ENCODE measurements around the gene AMHR2.

Gene AMHR2

DNA sequence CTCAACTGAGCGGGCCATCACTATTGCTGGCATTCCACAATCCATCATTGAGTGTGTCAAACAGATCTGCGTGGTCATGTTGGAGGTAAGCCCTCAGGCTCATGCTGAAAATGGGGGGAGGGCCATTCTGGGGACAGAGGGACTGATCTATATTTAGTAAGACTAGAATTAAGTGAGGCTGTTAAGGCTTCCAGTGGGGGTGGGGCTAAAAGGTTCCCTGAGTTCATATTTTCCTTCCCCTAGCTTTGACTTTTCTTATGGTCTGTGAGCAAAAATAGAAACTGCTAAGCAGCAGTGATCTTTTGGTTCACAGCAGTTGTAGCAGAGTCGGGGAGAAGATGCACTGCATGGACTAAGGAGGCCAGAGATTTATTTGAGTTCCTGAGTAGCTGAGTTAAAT lies 37.4 kb downstream of the AMHR2 start:
- no peak for DNase-seq (ENCODE audit: low read depth)
- TF ChIP-seq, protein P1, sequence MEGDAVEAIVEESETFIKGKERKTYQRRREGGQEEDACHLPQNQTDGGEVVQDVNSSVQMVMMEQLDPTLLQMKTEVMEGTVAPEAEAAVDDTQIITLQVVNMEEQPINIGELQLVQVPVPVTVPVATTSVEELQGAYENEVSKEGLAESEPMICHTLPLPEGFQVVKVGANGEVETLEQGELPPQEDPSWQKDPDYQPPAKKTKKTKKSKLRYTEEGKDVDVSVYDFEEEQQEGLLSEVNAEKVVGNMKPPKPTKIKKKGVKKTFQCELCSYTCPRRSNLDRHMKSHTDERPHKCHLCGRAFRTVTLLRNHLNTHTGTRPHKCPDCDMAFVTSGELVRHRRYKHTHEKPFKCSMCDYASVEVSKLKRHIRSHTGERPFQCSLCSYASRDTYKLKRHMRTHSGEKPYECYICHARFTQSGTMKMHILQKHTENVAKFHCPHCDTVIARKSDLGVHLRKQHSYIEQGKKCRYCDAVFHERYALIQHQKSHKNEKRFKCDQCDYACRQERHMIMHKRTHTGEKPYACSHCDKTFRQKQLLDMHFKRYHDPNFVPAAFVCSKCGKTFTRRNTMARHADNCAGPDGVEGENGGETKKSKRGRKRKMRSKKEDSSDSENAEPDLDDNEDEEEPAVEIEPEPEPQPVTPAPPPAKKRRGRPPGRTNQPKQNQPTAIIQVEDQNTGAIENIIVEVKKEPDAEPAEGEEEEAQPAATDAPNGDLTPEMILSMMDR (IDR thresholded peaks at IDR 0.05; ENCODE audit: low read length, missing control alignments): no peak
- no peak overlapping the region for H3K4me3 ChIP-seq (replicated peaks; ENCODE audit: low read depth, low read length)

DNA sequence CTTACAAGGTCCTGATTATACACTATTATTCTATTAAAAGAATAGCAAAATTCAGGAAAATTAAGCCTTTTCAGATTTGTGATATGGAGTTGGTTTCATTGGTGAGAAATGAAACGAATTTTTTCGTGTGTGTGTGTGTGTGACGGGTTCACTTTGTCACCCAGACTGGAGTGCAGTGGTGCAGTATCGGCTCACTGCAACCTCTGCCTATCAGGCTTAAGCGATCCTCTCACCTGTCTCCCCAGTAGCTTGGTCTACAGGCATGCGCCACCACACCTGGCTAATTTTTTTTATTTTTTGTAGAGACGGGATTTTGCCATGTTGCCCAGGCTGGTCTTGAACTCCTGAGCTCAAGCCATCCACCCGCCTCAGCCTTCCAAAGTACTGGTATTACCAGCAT lies 37.9 kb downstream of the AMHR2 start:
- no peak for DNase-seq (ENCODE audit: low read depth)
- no peak overlapping the region for H3K4me3 ChIP-seq (replicated peaks; ENCODE audit: low read depth, low read length)
- TF ChIP-seq, protein P1 (IDR thresholded peaks at IDR 0.05; ENCODE audit: low read length, missing control alignments): no peak

DNA sequence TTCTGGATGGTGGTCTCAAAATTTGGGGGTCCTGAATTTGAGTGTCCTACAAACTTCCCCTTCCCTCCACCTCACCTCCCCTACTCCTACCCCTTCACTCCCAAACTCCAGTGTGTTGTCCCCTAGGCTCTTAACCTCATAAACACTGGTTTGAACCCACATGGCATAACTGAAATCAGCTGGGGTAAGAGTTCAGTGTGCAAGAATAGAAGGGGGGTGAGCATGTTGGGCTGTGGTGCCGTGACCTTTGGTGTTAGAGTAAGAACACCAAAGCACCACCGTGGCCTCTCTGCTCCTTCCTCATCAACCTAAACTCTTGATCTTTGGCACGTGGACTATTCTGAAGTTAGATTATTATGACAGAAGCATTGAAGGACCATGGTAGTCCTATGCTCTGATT lies 39.3 kb downstream of the AMHR2 start:
- no peak overlapping the region for H3K4me3 ChIP-seq (replicated peaks; ENCODE audit: low read depth, low read length)
- TF ChIP-seq, protein P1 (IDR thresholded peaks at IDR 0.05; ENCODE audit: low read length, missing control alignments): no peak

DNA sequence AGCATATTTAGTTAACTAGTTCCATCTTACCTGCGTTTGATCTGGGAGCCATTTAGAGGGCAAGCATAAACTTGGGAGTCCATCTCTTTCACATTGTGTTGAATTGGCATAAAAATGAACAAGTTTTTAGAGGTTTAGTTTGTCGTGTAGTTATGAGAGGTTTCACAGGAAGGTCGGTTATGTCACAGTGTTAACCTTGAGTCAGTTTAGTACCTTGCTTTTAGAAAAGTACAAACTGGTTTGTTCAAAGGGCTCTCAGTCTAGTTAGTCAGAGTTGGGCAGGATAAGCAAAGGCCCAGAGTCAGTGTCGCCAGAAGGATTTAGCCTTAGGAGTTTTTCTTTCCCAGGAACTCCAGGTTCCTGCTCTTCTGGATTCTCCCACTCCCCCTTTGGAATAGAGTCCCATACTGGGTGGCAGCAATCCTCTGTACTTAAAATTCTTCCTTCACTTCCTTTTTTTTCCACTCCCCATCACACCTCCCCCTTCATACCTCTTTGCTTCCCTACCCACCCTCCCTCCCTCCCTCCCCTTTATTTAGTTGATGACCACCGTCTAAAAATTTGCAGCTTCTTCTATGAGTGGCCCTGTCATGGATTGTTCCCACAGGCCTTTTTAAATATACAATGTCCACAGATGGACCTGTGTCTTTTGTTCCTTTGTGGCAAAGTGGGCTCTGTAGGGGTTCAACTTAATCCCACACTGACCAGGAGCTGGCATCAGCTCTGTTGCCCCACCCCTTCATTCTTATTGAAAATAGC lies 40.3 kb downstream of the AMHR2 start:
- TF ChIP-seq, protein P1 (IDR thresholded peaks at IDR 0.05; ENCODE audit: low read length, missing control alignments): no peak
- no peak overlapping the region for H3K4me3 ChIP-seq (replicated peaks; ENCODE audit: low read depth, low read length)
- DNase-seq (ENCODE audit: low read depth): no peak

More for the DNA sequence above, 39.3 kb downstream of the AMHR2 start:
- no peak for DNase-seq (ENCODE audit: low read depth)

DNA sequence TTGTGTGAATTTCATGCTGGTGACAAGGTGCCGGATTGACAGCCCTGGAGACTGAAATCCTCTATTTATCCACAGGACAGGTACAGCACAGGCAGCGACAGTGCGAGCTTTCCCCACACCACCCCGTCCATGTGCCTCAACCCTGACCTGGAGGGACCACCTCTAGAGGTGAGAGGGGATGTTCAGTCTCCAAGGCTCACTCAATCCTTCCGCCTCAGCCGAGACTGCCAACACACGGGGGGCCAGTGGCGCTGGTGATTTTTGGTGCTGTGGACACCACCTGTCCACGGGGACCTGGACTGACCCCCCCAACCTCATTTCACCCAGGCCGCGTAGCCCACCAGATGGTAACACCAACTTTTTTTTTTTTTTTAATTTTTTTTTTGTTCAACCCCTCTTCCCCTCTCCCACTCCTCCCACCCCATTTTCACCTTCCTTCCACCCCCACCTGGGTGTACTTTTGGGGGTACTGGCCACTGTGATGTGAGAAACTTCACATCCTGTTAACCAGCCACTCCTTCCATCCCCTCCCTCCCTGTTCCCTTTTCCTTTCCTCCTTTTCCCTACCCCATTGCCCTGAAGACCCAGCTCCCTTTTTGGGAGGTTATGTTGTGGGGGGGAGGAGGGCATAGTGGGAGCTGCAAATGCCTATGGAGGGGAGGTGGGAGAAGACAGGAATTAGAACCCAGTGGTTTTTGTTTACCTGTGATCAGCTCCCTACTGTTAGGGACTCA lies 41.2 kb downstream of the AMHR2 start:
- TF ChIP-seq, protein P1 (IDR thresholded peaks at IDR 0.05; ENCODE audit: low read length, missing control alignments): no peak
- no peak overlapping the region for H3K4me3 ChIP-seq (replicated peaks; ENCODE audit: low read depth, low read length)
- no peak for DNase-seq (ENCODE audit: low read depth)

DNA sequence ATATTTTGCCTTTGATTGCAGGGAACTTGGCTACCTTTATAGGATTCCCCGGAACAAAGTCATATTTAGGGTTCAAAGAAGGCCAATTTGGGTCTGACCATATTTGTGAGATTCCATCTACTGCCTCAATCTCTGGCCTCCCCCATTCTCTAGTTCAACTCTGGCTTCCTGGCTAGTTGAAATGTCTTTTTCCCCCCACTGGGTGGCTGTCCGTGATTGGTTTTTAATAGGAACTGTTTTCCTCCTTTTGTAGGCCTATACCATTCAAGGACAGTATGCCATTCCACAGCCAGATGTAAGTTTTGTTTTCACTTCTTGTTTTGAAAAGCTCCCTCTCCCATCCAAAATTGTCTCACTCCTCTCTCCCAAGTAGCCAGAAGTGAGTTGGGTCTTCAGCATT lies 42.0 kb downstream of the AMHR2 start:
- TF ChIP-seq, protein P1 (IDR thresholded peaks at IDR 0.05; ENCODE audit: low read length, missing control alignments): no peak
- DNase-seq (ENCODE audit: low read depth): no peak
- H3K4me3 ChIP-seq (replicated peaks; ENCODE audit: low read depth, low read length): no peak overlapping the region

All from fibroblast of pulmonary artery (primary cell).